Type B pancreatic cell (in vitro differentiated cells): ENCODE measurements around the gene APBB2. TPM values are rescaled to one million over a fixed set of nuclear protein-coding genes. Genes with fewer than 3 reads are reported as not detected.

ENCODE experiments used
- DNase-seq: peaks from one replicate; pipeline ENCODE4 v3.0.0; 2021; ENCODE audit warnings: mixed read lengths; ENCODE audit not compliant: unreplicated experiment; ENCODE audit errors: extremely low spot score
- H3K27ac Mint-ChIP-seq: 2 replicates; pipeline ENCODE4 v1.8.0; 2021; ENCODE audit warnings: mild to moderate bottlenecking, mixed read lengths
- H3K27me3 Mint-ChIP-seq: 2 replicates; pipeline ENCODE4 v1.8.0; 2021; ENCODE audit warnings: mixed read lengths
- H3K36me3 Mint-ChIP-seq: 2 replicates; pipeline ENCODE4 v1.8.0; 2021; ENCODE audit warnings: mixed read lengths
- H3K4me1 Mint-ChIP-seq: one replicate; pipeline ENCODE4 v1.8.0; 2021; ENCODE audit warnings: mixed read lengths; ENCODE audit not compliant: unreplicated experiment
- H3K4me3 Mint-ChIP-seq: 2 replicates; pipeline ENCODE4 v1.8.0; 2021; ENCODE audit warnings: mild to moderate bottlenecking, mixed read lengths
- H3K9me3 Mint-ChIP-seq: 2 replicates; pipeline ENCODE4 v1.8.0; 2021; ENCODE audit warnings: mixed read lengths
- total RNA-seq: library from RNA; stranded (reverse); gene quantifications from 2 replicates; pipeline ENCODE4 v1.2.1, GENCODE V29; 2021; ENCODE audit warnings: low replicate concordance
- TF ChIP-seq, protein P1 (sequence below): fragments of 200-600 bp; sonication (generic); conservative IDR thresholded peaks from 2 replicates; pipeline ENCODE4 v1.5.0; 2021; ENCODE audit warnings: antibody characterized with exemption, mild to moderate bottlenecking

APBB2 gene
- total RNA-seq, 1 donor from 2014 or later = 33.3 TPM

GRCh38 chr4:40971338-40971737 is 243.0 kb downstream of the APBB2 start:
- H3K27me3 Mint-ChIP-seq = no peaks in the 10 kb centered on the region
- TF ChIP-seq, protein P1, sequence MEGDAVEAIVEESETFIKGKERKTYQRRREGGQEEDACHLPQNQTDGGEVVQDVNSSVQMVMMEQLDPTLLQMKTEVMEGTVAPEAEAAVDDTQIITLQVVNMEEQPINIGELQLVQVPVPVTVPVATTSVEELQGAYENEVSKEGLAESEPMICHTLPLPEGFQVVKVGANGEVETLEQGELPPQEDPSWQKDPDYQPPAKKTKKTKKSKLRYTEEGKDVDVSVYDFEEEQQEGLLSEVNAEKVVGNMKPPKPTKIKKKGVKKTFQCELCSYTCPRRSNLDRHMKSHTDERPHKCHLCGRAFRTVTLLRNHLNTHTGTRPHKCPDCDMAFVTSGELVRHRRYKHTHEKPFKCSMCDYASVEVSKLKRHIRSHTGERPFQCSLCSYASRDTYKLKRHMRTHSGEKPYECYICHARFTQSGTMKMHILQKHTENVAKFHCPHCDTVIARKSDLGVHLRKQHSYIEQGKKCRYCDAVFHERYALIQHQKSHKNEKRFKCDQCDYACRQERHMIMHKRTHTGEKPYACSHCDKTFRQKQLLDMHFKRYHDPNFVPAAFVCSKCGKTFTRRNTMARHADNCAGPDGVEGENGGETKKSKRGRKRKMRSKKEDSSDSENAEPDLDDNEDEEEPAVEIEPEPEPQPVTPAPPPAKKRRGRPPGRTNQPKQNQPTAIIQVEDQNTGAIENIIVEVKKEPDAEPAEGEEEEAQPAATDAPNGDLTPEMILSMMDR = no peak
- DNase-seq = no peak
- no peak overlapping the region for H3K4me3 Mint-ChIP-seq
- H3K9me3 Mint-ChIP-seq = no peaks in the 10 kb centered on the region
- H3K27ac Mint-ChIP-seq = no peak overlapping the region
- H3K36me3 Mint-ChIP-seq = no peaks in the 10 kb centered on the region
- peaks cover 6% of the 10 kb centered on the region for H3K4me1 Mint-ChIP-seq

DNA sequence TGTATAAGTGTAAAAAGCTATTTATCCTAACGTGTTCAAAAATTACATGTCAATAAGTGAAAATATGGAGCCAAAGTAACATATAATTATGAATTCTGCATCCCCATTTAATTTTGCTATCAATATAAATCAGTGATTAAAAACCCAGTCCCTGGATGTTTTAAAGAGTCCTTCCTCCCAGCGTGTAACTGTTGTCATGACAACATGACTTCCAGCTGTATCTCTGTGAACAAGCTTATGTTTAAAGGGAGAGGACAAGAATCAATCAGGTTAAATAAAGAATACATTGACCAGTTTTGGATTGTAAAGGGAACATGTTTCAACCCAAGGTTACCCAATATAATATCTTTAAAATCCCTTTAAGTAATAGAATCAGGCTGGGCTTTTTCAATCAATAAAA is 244.8 kb downstream of the APBB2 start:
- no peaks in the 10 kb centered on the region for H3K9me3 Mint-ChIP-seq
- TF ChIP-seq, protein P1 = no peak
- DNase-seq = no peak
- no peaks in the 10 kb centered on the region for H3K27me3 Mint-ChIP-seq
- H3K27ac Mint-ChIP-seq = no peak overlapping the region
- peaks cover 4% of the 10 kb centered on the region for H3K4me1 Mint-ChIP-seq
- no peaks in the 10 kb centered on the region for H3K36me3 Mint-ChIP-seq
- H3K4me3 Mint-ChIP-seq = no peak overlapping the region

GRCh38 chr4:40967550-40967949 is 246.8 kb downstream of the APBB2 start:
- Mint-ChIP-seq H3K27me3 (no peaks in the 10 kb centered on the region), H3K9me3 (no peaks in the 10 kb centered on the region), H3K4me1 (peaks cover 4% of the 10 kb centered on the region), H3K36me3 (no peaks in the 10 kb centered on the region), H3K27ac (no peak overlapping the region), H3K4me3 (no peak overlapping the region)
- DNase-seq = no peak
- TF ChIP-seq, protein P1 = no peak

- Mint-ChIP-seq H3K4me3 (no peak overlapping the region), H3K9me3 (no peaks in the 10 kb centered on the region), H3K4me1 (peaks cover 4% of the 10 kb centered on the region), H3K36me3 (no peaks in the 10 kb centered on the region), H3K27me3 (no peaks in the 10 kb centered on the region), H3K27ac (no peak overlapping the region)
- TF ChIP-seq, protein P1 = no peak
- no peak for DNase-seq
Observed at GRCh38 chr4:40966091-40966490, 248.3 kb downstream of the APBB2 start.

DNA sequence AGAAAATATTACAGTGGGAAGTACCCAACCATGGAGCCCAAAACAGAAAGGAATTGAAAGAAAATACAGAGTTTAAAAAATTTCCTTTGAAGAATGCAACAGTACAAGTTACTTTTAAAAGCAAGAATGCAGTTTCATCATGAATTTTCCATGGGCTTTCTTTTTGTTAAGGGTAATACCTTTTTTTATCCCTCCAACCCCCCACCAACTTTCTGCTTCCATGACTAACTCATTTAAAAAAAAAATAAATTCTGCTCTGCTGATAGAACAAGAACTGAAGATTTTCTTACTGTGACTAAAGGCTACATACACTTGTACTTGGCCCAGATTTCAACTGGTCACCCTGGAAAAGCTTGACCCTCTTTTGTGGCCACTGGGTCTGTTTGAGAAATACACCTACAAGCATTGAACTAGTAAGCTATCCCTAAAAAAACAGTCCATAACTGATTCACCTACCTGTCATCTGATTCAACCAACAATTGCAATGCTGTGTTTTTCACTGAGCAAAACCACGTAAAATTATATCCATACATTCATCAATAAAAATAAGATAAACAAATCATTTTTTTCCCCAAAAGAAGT is 250.4 kb downstream of the APBB2 start:
- DNase-seq = no peak
- H3K4me3 Mint-ChIP-seq = no peak overlapping the region

More for the DNA sequence above, 250.4 kb downstream of the APBB2 start:
- H3K27me3 Mint-ChIP-seq = no peaks in the 10 kb centered on the region
- no peaks in the 10 kb centered on the region for H3K9me3 Mint-ChIP-seq
- TF ChIP-seq, protein P1 = no peak
- no peak overlapping the region for H3K27ac Mint-ChIP-seq
- H3K4me1 Mint-ChIP-seq = peaks cover under 1% of the 10 kb centered on the region
- H3K36me3 Mint-ChIP-seq = no peaks in the 10 kb centered on the region
